Measurements from ENCODE around the gene PTPN5. TPM values are rescaled to one million over a fixed set of nuclear protein-coding genes. Genes with fewer than 3 reads are reported as not detected.

Gene PTPN5
- total and polyA plus RNA-seq, 7 donors: 0.33 to 1.1 (median 0.54) TPM; not detected in 2

DNA sequence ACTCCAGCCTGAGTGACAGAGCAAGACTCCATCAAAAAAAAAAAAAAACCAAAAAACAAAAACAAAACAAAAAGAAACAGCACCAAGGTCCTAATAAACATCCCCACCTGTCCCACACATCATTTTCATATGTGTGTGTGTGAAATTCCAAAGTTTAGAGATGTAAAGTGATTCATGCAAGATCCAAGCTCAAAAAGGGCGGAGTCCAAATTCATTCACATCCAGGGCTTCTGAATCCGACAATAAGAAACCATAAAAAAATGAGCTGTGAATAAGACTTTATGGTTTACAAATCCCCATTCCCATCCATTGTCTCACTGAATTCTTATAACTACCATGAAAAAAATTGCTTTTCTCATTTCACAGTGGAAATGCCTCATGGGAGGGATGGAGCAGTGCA is 34.7 kb downstream of the PTPN5 start:
- Histone ChIP-seq H3K27ac (no peak overlapping the region), H3K36me3 (no peaks in the 10 kb centered on the region), H3K9me3 (no peaks in the 10 kb centered on the region), H3K27me3 (no peaks in the 10 kb centered on the region), H3K4me3 (no peak overlapping the region), H3K4me1 (no peaks in the 10 kb centered on the region)
- no peak for DNase-seq
- TF ChIP-seq POLR2A (IDR thresholded peaks at IDR 0.05): no peak
- TF ChIP-seq EP300 (IDR thresholded peaks at IDR 0.05): no peak
- intact Hi-C loops (cut with DNase I): no loop called here
- 60 to 81% methylated on average over 2 of the region's 2 CpGs for WGBS, 2 donors

DNA sequence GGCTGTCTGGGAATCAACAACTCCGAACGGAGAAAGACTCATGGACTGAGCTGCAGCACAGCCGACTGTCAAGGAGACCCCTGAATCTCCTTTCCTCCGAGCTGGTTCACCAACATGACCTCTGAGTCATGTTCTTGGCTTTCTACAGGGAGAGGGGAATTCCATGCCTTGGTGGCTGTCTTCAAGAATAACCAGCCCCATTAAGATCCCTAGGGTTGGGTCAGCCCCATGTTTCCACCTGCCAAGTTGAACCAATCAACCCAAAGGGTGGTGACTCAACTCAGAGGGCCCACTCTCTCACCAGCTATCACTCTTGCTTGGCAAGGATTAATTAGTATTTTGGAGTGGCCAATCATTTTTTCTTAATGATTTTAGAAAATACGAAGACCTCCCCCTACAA is 37.3 kb downstream of the PTPN5 start:
- intact Hi-C loops (cut with DNase I): no loop called here
- Histone ChIP-seq H3K27ac (no peak overlapping the region), H3K36me3 (no peaks in the 10 kb centered on the region), H3K27me3 (no peaks in the 10 kb centered on the region), H3K4me3 (no peak overlapping the region), H3K9me3 (no peaks in the 10 kb centered on the region), H3K4me1 (no peaks in the 10 kb centered on the region)
- 47 to 84% methylated on average over 5 of the region's 5 CpGs for WGBS, 2 donors
- DNase-seq: no peak
- TF ChIP-seq EP300 (IDR thresholded peaks at IDR 0.05) (no peak), POLR2A (IDR thresholded peaks at IDR 0.05) (no peak), POLR2AphosphoS5 (IDR thresholded peaks at IDR 0.05) (no peak)
- TF ChIP-seq, protein P1, sequence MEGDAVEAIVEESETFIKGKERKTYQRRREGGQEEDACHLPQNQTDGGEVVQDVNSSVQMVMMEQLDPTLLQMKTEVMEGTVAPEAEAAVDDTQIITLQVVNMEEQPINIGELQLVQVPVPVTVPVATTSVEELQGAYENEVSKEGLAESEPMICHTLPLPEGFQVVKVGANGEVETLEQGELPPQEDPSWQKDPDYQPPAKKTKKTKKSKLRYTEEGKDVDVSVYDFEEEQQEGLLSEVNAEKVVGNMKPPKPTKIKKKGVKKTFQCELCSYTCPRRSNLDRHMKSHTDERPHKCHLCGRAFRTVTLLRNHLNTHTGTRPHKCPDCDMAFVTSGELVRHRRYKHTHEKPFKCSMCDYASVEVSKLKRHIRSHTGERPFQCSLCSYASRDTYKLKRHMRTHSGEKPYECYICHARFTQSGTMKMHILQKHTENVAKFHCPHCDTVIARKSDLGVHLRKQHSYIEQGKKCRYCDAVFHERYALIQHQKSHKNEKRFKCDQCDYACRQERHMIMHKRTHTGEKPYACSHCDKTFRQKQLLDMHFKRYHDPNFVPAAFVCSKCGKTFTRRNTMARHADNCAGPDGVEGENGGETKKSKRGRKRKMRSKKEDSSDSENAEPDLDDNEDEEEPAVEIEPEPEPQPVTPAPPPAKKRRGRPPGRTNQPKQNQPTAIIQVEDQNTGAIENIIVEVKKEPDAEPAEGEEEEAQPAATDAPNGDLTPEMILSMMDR (IDR thresholded peaks at IDR 0.05): no peak

DNA sequence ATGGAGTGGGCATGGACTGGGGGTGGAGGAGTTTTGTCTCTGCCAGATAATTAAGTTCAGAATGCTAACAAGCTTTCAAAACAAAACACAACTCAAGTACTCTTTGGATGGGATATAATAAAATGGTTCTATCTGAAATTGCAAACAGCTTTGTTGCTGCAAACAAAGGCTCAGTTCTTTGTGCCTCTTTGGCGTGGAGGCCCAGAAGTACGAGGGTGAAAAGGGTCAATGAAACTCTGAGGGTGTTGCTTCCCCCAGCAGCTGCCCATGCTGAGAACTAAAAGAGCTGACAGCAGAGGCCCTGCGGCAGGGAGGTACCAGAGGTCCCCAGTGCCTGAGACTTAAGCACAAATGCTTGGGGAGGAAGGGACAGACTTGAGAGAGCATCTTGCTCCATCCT is 39.1 kb downstream of the PTPN5 start:
- intact Hi-C loops (cut with DNase I): no loop called here
- DNase-seq: no peak
- TF ChIP-seq EP300 (IDR thresholded peaks at IDR 0.05) (no peak), POLR2A (IDR thresholded peaks at IDR 0.05) (no peak), POLR2AphosphoS5 (IDR thresholded peaks at IDR 0.05) (no peak)
- TF ChIP-seq, protein P1 (IDR thresholded peaks at IDR 0.05): no peak
- H3K4me3 ChIP-seq: no peak overlapping the region
- H3K27me3 ChIP-seq: no peaks in the 10 kb centered on the region
- 25 to 61% methylated on average over 3 of the region's 3 CpGs for whole genome bisulfite sequencing, 2 donors
- no peaks in the 10 kb centered on the region for H3K4me1 ChIP-seq
- no peaks in the 10 kb centered on the region for H3K36me3 ChIP-seq
- no peaks in the 10 kb centered on the region for H3K9me3 ChIP-seq
- no peak overlapping the region for H3K27ac ChIP-seq

DNA sequence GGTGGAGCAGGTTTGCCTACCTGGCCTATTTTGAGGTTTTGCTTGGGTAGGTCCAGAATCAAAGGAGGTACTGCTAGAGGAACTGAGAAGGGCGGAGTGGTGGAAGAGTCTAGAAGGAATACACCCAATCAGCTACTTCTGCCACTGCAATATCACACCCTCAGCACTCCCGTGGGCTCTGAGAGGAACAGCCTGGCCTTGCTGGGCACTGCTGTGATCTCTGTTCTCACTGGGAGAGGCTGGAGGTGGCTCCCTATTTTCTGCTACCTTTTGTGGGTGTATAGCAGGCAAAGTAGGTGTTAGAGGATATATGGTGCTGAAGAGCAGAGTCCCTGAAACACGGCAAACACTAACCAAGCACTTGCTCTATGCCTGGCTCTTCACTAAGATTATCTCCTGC is 40.7 kb downstream of the PTPN5 start:
- intact Hi-C loops (cut with DNase I): no loop called here
- Histone ChIP-seq H3K4me3 (no peak overlapping the region), H3K36me3 (no peaks in the 10 kb centered on the region), H3K9me3 (no peaks in the 10 kb centered on the region), H3K27ac (no peak overlapping the region), H3K4me1 (no peaks in the 10 kb centered on the region), H3K27me3 (no peaks in the 10 kb centered on the region)
- TF ChIP-seq POLR2A (IDR thresholded peaks at IDR 0.05) (no peak), EP300 (IDR thresholded peaks at IDR 0.05) (no peak), POLR2AphosphoS5 (IDR thresholded peaks at IDR 0.05) (no peak)
- TF ChIP-seq, protein P1 (IDR thresholded peaks at IDR 0.05): no peak
- no peak for DNase-seq
- 71 to 87% methylated on average over 3 of the region's 3 CpGs for WGBS, 2 donors

DNA sequence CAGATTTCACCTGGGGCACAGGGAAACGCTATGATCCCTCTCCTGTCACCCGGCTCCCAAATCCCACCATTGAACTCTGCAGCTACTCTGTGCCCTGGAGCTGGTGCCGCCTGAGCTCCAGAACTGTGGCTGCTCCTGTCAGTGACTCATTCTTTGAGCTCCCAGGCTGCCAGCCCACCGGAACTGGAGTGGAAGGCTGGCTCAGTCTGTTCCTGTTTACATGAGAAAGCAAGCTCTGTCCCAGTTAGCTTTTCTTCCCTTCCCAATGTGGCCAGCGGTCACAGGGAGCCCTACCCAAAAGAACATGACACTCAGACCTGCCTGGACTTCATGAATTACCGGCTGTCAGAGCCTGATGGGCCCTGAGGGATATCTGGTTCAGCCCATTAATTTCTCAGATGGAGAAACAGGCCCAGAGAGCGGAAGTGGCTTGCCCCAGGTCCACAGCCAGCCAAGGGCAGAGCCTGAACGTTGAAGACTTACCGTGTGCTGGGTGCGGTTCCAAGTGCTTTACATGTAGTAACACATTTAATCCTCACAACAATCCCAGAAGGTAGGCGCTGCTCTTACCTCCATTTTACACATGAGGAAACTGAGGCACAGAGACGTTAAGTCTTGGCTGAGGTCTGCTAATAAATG is 41.8 kb downstream of the PTPN5 start:
- no peaks in the 10 kb centered on the region for H3K36me3 ChIP-seq
- H3K9me3 ChIP-seq: no peaks in the 10 kb centered on the region
- TF ChIP-seq, protein P1 (IDR thresholded peaks at IDR 0.05): no peak
- TF ChIP-seq EP300 (IDR thresholded peaks at IDR 0.05) (no peak), POLR2A (IDR thresholded peaks at IDR 0.05) (no peak), POLR2AphosphoS5 (IDR thresholded peaks at IDR 0.05) (no peak)
- H3K27me3 ChIP-seq: no peaks in the 10 kb centered on the region
- 73 to 77% methylated on average over 12 of the region's 12 CpGs for WGBS, 2 donors
- H3K27ac ChIP-seq: no peak overlapping the region
- no peak overlapping the region for H3K4me3 ChIP-seq
- intact Hi-C loops (cut with DNase I): no loop called here
- DNase-seq: no peak
- no peaks in the 10 kb centered on the region for H3K4me1 ChIP-seq

Measured in sigmoid colon (tissue), 7 donors.